ENCODE results near the gene CDC42EP2. TPM values are rescaled to one million over a fixed set of nuclear protein-coding genes. Genes with fewer than 3 reads are reported as not detected.

The CDC42EP2 gene
- polyA plus RNA-seq, 1 donor (not counting 4 experiments of a cell fraction or from before 2014, with no cell fraction given), result 6.1 TPM

DNA sequence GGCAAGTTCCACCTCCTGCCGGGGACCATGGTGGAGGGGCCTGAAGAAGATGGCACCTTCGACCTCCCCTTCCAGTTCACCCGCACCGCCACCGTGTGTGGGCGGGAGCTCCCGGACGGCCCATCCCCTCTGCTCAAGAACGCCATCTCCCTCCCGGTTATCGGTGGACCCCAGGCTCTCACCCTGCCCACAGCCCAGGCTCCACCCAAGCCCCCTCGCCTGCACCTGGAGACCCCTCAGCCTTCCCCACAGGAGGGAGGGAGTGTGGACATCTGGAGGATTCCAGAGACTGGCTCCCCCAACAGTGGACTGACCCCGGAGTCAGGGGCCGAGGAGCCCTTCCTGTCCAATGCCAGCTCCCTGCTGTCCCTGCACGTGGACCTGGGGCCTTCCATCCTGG, 6.4 kb downstream of the CDC42EP2 start:
- H3K9ac ChIP-seq (ENCODE audit: control insufficient read depth, extremely low read depth, insufficient read depth, low read length), result no peak overlapping the region
- no peaks in the 10 kb centered on the region for H3K9me3 ChIP-seq (ENCODE audit: control insufficient read depth, low read depth, low read length)
- no peak overlapping the region for H2AFZ ChIP-seq (ENCODE audit: control insufficient read depth, low read length)
- no peak overlapping the region for H3K4me2 ChIP-seq (ENCODE audit: control insufficient read depth, extremely low read depth, insufficient read depth, low read depth, low read length)
- no peaks in the 10 kb centered on the region for H3K27me3 ChIP-seq (ENCODE audit: control insufficient read depth, extremely low read depth, insufficient read depth, low read length)
- H3K27ac ChIP-seq (ENCODE audit: control insufficient read depth, insufficient read depth, low read length), result no peak overlapping the region
- H3K36me3 ChIP-seq (ENCODE audit: control insufficient read depth in 2 of 2, extremely low read depth in 1 of 2, insufficient read depth in 2 of 2, low read length in 2 of 2), result peaks cover 24 to 27% of the 10 kb centered on the region in 2 experiments
- dilution Hi-C loops (cut with MboI; ENCODE audit: extremely low pct_ligation_motif_present, low sequenced_read_pairs), result no loop called here
- no peaks in the 10 kb centered on the region for H3K9me1 ChIP-seq (ENCODE audit: control insufficient read depth, extremely low read depth, insufficient read depth, low read length)
- peaks cover 62% of the 10 kb centered on the region for H3K79me2 ChIP-seq (ENCODE audit: control insufficient read depth, insufficient read depth, low read length)
- FAIRE-seq (no peak), DNase-seq (ENCODE audit: low read depth, low spot score) (no peak)
- peaks cover 16% of the 10 kb centered on the region for H4K20me1 ChIP-seq (ENCODE audit: control insufficient read depth, extremely low read depth, insufficient read depth, low read length)
- peaks cover 17% of the 10 kb centered on the region for H3K4me1 ChIP-seq (ENCODE audit: control insufficient read depth, extremely low read depth, insufficient read depth, low read length)
- H3K4me3 ChIP-seq (ENCODE audit: control insufficient read depth in 2 of 3, extremely low read depth in 1 of 3, insufficient read depth in 2 of 3, low read depth in 1 of 3, low read length in 3 of 3), result no peak overlapping the region
- TF ChIP-seq EZH2 (IDR thresholded peaks at IDR 0.05; ENCODE audit: low read length), result no peak
- TF ChIP-seq, protein P1, sequence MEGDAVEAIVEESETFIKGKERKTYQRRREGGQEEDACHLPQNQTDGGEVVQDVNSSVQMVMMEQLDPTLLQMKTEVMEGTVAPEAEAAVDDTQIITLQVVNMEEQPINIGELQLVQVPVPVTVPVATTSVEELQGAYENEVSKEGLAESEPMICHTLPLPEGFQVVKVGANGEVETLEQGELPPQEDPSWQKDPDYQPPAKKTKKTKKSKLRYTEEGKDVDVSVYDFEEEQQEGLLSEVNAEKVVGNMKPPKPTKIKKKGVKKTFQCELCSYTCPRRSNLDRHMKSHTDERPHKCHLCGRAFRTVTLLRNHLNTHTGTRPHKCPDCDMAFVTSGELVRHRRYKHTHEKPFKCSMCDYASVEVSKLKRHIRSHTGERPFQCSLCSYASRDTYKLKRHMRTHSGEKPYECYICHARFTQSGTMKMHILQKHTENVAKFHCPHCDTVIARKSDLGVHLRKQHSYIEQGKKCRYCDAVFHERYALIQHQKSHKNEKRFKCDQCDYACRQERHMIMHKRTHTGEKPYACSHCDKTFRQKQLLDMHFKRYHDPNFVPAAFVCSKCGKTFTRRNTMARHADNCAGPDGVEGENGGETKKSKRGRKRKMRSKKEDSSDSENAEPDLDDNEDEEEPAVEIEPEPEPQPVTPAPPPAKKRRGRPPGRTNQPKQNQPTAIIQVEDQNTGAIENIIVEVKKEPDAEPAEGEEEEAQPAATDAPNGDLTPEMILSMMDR (optimal IDR thresholded peaks at IDR 0.05 in 1 of 3, IDR thresholded peaks at IDR 0.05 in 1 of 3, conservative IDR thresholded peaks at IDR 0.05 in 1 of 3; ENCODE audit: extremely low read depth in 1 of 3, insufficient read depth in 2 of 3, low read length in 3 of 3), result no peak

DNA sequence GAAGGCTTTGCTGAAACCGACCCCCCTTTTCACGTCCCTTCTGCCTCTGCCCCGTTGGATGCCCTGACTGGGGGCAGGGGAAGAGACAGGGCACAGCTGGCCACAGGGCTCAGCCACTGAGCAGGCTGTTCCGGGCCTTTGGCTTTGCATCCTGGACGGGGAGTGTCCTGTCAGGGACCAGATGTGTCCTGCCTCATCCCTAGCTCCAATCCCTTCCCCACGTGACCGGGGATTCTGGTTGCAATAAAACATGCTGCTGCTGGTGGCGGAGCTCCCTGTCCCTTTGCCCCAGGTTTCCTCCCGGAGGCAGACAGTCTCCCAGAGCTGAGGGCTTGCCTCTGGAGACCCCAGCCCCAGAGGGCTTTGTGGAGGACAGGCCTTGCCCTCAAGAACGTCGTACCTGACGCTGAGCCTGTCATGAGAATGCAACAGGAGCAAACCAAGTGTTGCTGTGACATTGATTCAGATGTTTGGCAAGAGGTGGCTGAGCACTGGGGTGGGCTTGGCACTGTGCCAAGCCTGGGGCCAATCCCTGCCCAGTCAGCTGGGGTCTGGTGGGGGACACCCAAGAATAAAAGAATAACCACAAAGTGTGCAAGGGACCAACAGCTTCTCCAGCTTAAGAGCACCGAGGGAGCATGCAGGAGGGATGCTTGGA, 7.3 kb downstream of the CDC42EP2 start:
- no peak overlapping the region for H3K9ac ChIP-seq (ENCODE audit: control insufficient read depth, extremely low read depth, insufficient read depth, low read length)
- no peak for DNase-seq (ENCODE audit: low read depth, low spot score)
- H3K27ac ChIP-seq (ENCODE audit: control insufficient read depth, insufficient read depth, low read length), result no peak overlapping the region
- peaks cover 24 to 27% of the 10 kb centered on the region in 2 experiments for H3K36me3 ChIP-seq (ENCODE audit: control insufficient read depth in 2 of 2, extremely low read depth in 1 of 2, insufficient read depth in 2 of 2, low read length in 2 of 2)
- no peaks in the 10 kb centered on the region for H3K27me3 ChIP-seq (ENCODE audit: control insufficient read depth, extremely low read depth, insufficient read depth, low read length)
- dilution Hi-C loops (cut with MboI; ENCODE audit: extremely low pct_ligation_motif_present, low sequenced_read_pairs), result no loop called here
- TF ChIP-seq, protein P1 (optimal IDR thresholded peaks at IDR 0.05 in 1 of 3, IDR thresholded peaks at IDR 0.05 in 1 of 3, conservative IDR thresholded peaks at IDR 0.05 in 1 of 3; ENCODE audit: extremely low read depth in 1 of 3, insufficient read depth in 2 of 3, low read length in 3 of 3), result no peak
- no peak for TF ChIP-seq EZH2 (IDR thresholded peaks at IDR 0.05; ENCODE audit: low read length)
- peaks cover 8% of the 10 kb centered on the region for H3K4me1 ChIP-seq (ENCODE audit: control insufficient read depth, extremely low read depth, insufficient read depth, low read length)
- no peak overlapping the region for H3K4me2 ChIP-seq (ENCODE audit: control insufficient read depth, extremely low read depth, insufficient read depth, low read depth, low read length)
- no peak for FAIRE-seq
- H3K9me1 ChIP-seq (ENCODE audit: control insufficient read depth, extremely low read depth, insufficient read depth, low read length), result no peaks in the 10 kb centered on the region
- H3K4me3 ChIP-seq (ENCODE audit: control insufficient read depth in 2 of 3, extremely low read depth in 1 of 3, insufficient read depth in 2 of 3, low read depth in 1 of 3, low read length in 3 of 3), result no peak overlapping the region
- no peaks in the 10 kb centered on the region for H3K9me3 ChIP-seq (ENCODE audit: control insufficient read depth, low read depth, low read length)
- peaks cover 53% of the 10 kb centered on the region for H3K79me2 ChIP-seq (ENCODE audit: control insufficient read depth, insufficient read depth, low read length)
- H4K20me1 ChIP-seq (ENCODE audit: control insufficient read depth, extremely low read depth, insufficient read depth, low read length), result peaks cover 16% of the 10 kb centered on the region
- no peak overlapping the region for H2AFZ ChIP-seq (ENCODE audit: control insufficient read depth, low read length)

Data from keratinocyte (primary cell).